Right forelimb (tissue), 1 donor: ENCODE measurements around the gene KIF17.

Experiments
- DNase-seq: peaks from one replicate; pipeline ENCODE4 v3.0.0-alpha.2; 2018

KIF17 gene

GRCh38 chr1:20616847-20617487 lies 100.8 kb downstream of the KIF17 start:
- no peak for DNase-seq

GRCh38 chr1:20615946-20616846 lies 101.6 kb downstream of the KIF17 start:
- DNase-seq = no peak

GRCh38 chr1:20614131-20614579 lies 103.7 kb downstream of the KIF17 start:
- no peak for DNase-seq
